Activated CD8-positive, alpha-beta memory T cell treated with anti-CD3 and anti-CD28 coated beads, Interleukin-2, amount 50 U/mL, for 1 hour (primary cell): ENCODE results near the gene SLBP.
A peak's percentile ranks its signal among the peaks of the same experiment; 100 is the strongest.
"Not testable (repeated sequence)": the region's sequence is repeated elsewhere in the genome, so short reads cannot be mapped to it uniquely, and the experiment has no call there.

Source experiments
- DNase-seq: peaks from one replicate; pipeline ENCODE4 v3.0.0-alpha.2; 2020; ENCODE audit errors: extremely low read depth

Gene SLBP

GRCh38 chr4:1711571-1712215 lies 426 bp downstream of the SLBP start:
- no peak for DNase-seq

- no peak for DNase-seq
Observed at GRCh38 chr4:1711055-1711570, 1.0 kb downstream of the SLBP start.

GRCh38 chr4:1708581-1708980 lies 3.5 kb downstream of the SLBP start:
- no peak for DNase-seq

GRCh38 chr4:1706358-1706757 lies 5.8 kb downstream of the SLBP start:
- no peak for DNase-seq

GRCh38 chr4:1705732-1706131 lies 6.4 kb downstream of the SLBP start:
- no peak for DNase-seq

GRCh38 chr4:1703867-1704266 lies 8.3 kb downstream of the SLBP start:
- no peak for DNase-seq

- not testable (repeated sequence) for DNase-seq
Observed at GRCh38 chr4:1701671-1702070, 10.4 kb downstream of the SLBP start.

- no peak for DNase-seq
Observed at GRCh38 chr4:1695913-1696312, 16.2 kb downstream of the SLBP start.

- DNase-seq = no peak
Observed at GRCh38 chr4:1693131-1693896, 18.8 kb downstream of the SLBP start.

GRCh38 chr4:1691737-1692373 lies 20.3 kb downstream of the SLBP start:
- DNase-seq = no peak

GRCh38 chr4:1690698-1691097 lies 21.4 kb downstream of the SLBP start:
- no peak for DNase-seq

- DNase-seq = no peak
Observed at GRCh38 chr4:1686440-1687036, 25.6 kb downstream of the SLBP start.

GRCh38 chr4:1685235-1686150 lies 26.6 kb downstream of the SLBP start:
- DNase-seq = no peak

GRCh38 chr4:1684506-1685234 lies 27.4 kb downstream of the SLBP start:
- peak; percentile 67 for DNase-seq

- DNase-seq = no peak
Observed at GRCh38 chr4:1683736-1684505, 28.2 kb downstream of the SLBP start, which contains the start of gene FAM53A. TSS of gene FAM53A (minus strand) at chr4:1684313. CDS start at chr4:1668741, 15,572 bp downstream.

- no peak for DNase-seq
Observed at GRCh38 chr4:1683261-1683735, 28.8 kb downstream of the SLBP start.

GRCh38 chr4:1682860-1683259 lies 29.3 kb downstream of the SLBP start:
- no peak for DNase-seq

GRCh38 chr4:1678244-1678643 lies 33.9 kb downstream of the SLBP start:
- DNase-seq = no peak
